Transverse colon (tissue), 4 donors: ENCODE measurements around the gene POU1F1. TPM values are rescaled to one million over a fixed set of nuclear protein-coding genes. Genes with fewer than 3 reads are reported as not detected.

Experiments
- DNase-seq: peaks from one replicate; pipeline ENCODE4 v3.0.0-alpha.2; 2019
- H3K27ac ChIP-seq, 4 donors: fragments of 200-600 bp; sonication (generic); 2 replicates each; pipeline ENCODE4 v1.5.1; 2016 to 2018; ENCODE audit warnings: inconsistent platforms in 4 of 4
- H3K27me3 ChIP-seq: fragments of 200-600 bp; sonication (generic); 2 replicates; pipeline ENCODE4 v1.5.1; 2017; ENCODE audit warnings: inconsistent platforms
- H3K36me3 ChIP-seq, 4 donors: fragments of 200-600 bp; sonication (generic); 2 replicates each; pipeline ENCODE4 v1.5.1; 2017 to 2019; ENCODE audit warnings: inconsistent platforms in 4 of 4
- H3K4me1 ChIP-seq, 4 donors: fragments of 200-600 bp; sonication (generic); 2 replicates each; pipeline ENCODE4 v1.5.1; 2017 to 2020; ENCODE audit warnings: inconsistent platforms in 4 of 4
- H3K4me3 ChIP-seq, 4 donors: fragments of 200-600 bp; sonication (generic); 1 replicate in 1 of 4; 2 replicates in 3 of 4; pipeline versions ENCODE4 v1.5.1 to v1.6.1; 2017 to 2019; ENCODE audit warnings: inconsistent platforms in 4 of 4
- H3K9me3 ChIP-seq, 2 donors: fragments of 200-600 bp; sonication (generic); 2 replicates each; pipeline ENCODE4 v1.5.1; 2017 to 2019; ENCODE audit warnings: inconsistent platforms in 2 of 2
- EP300 ChIP-seq: sonication (generic); formaldehyde crosslinking; IDR thresholded peaks from one replicate; pipeline ENCODE4 v1.6.1; 2017; ENCODE audit warnings: antibody characterized with exemption, low read depth
- POLR2A ChIP-seq: fragments of 450-650 bp; IDR thresholded peaks from one replicate; pipeline ENCODE4 v1.6.1; 2016; ENCODE audit warnings: antibody characterized with exemption, mild to moderate bottlenecking, moderate library complexity
- POLR2AphosphoS5 ChIP-seq, 3 donors: sonication (generic); formaldehyde crosslinking; IDR thresholded peaks; one replicate each; pipeline ENCODE4 v1.6.1; 2016; ENCODE audit warnings: antibody characterized with exemption in 3 of 3
- WGBS, 2 donors: methylation state at CpG; one replicate each; pipeline ENCODE4 v1.1.5; 2018; ENCODE audit warnings: low coverage in 1 of 2; 5-methylcytosine and 5-hydroxymethylcytosine counted together
- in situ Hi-C, 4 donors: fragments of 200-750 bp; cut with MboI; loops; one replicate each; pipeline versions ENCODE4 v1.15.0 to v1.15.1; 2017; ENCODE audit warnings: low sequenced_read_pairs in 3 of 4, low pct_ligation_motif_present in 1 of 4, low pct_unique_long_range_greater_than_20kb in 1 of 4
- intact Hi-C: fragments of 100-400 bp; cut with DNase I; formaldehyde crosslinking; loops from one replicate; pipeline ENCODE4 v1.15.1; 2023; ENCODE audit warnings: low total_unique reads
- total RNA-seq, 4 donors: library from RNA; depleted of rRNA; stranded (reverse); fragments of >200 nt; gene quantifications; one replicate each; pipeline ENCODE4 v1.1.0, GENCODE V29; 2016
- TF ChIP-seq, protein P1 (sequence below), 5 experiments: fragments of 200-600 bp in 3 of 5; fragments of 450-650 bp in 2 of 5; sonication (generic) in 3 of 5; IDR thresholded peaks; 1 replicate in 2 of 5; 2 replicates in 3 of 5; pipeline ENCODE4 v1.5.1; 2016 to 2017; ENCODE audit warnings: antibody characterized with exemption in 5 of 5, inconsistent platforms in 3 of 5, mild to moderate bottlenecking in 2 of 5, moderate library complexity in 1 of 5

Gene POU1F1, protein sequence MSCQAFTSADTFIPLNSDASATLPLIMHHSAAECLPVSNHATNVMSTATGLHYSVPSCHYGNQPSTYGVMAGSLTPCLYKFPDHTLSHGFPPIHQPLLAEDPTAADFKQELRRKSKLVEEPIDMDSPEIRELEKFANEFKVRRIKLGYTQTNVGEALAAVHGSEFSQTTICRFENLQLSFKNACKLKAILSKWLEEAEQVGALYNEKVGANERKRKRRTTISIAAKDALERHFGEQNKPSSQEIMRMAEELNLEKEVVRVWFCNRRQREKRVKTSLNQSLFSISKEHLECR
- not detected for total RNA-seq

DNA sequence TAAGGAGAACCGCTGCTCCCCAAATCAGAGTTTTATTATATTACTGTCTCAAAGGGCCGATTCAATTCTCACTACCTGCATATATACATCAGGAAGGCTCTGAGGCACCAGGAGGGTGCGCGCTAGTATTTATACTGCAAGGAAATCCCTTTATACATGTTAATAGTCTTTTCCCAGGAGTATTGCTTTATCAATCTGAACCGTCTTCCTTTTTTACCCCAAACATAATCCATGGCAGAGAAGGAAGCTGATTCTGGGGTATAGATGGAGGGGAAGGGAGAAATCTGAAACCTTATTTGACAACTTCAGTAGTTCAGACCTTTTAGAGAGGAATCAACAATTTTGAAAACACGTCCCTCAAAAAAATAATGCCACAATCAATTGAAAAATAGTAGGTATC, at the start of gene POU1F1:
TSS of gene POU1F1 (minus strand) at position 101 of the 400 bp plus-strand sequence. CDS start 122 bp downstream, outside the sequence.
- no peaks in the 10 kb centered on the region for H3K27me3 ChIP-seq
- in situ Hi-C loops (no loop called here), intact Hi-C loops (no loop called here)
- 85 to 86% methylated on average over 6 of the region's 6 CpGs for WGBS, 2 donors
- H3K36me3 ChIP-seq: no peaks in the 10 kb centered on the region
- DNase-seq: no peak
- no peaks in the 10 kb centered on the region for H3K9me3 ChIP-seq
- H3K27ac ChIP-seq: no peak within 1 kb of the TSS
- H3K4me1 ChIP-seq: no peaks in the 10 kb centered on the region
- TF ChIP-seq EP300 (no peak), POLR2A (no peak), POLR2AphosphoS5 (IDR thresholded peaks at IDR 0.05) (no peak)
- TF ChIP-seq, protein P1, sequence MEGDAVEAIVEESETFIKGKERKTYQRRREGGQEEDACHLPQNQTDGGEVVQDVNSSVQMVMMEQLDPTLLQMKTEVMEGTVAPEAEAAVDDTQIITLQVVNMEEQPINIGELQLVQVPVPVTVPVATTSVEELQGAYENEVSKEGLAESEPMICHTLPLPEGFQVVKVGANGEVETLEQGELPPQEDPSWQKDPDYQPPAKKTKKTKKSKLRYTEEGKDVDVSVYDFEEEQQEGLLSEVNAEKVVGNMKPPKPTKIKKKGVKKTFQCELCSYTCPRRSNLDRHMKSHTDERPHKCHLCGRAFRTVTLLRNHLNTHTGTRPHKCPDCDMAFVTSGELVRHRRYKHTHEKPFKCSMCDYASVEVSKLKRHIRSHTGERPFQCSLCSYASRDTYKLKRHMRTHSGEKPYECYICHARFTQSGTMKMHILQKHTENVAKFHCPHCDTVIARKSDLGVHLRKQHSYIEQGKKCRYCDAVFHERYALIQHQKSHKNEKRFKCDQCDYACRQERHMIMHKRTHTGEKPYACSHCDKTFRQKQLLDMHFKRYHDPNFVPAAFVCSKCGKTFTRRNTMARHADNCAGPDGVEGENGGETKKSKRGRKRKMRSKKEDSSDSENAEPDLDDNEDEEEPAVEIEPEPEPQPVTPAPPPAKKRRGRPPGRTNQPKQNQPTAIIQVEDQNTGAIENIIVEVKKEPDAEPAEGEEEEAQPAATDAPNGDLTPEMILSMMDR (IDR thresholded peaks at IDR 0.05): no peak
- H3K4me3 ChIP-seq: no peak within 1 kb of the TSS

DNA sequence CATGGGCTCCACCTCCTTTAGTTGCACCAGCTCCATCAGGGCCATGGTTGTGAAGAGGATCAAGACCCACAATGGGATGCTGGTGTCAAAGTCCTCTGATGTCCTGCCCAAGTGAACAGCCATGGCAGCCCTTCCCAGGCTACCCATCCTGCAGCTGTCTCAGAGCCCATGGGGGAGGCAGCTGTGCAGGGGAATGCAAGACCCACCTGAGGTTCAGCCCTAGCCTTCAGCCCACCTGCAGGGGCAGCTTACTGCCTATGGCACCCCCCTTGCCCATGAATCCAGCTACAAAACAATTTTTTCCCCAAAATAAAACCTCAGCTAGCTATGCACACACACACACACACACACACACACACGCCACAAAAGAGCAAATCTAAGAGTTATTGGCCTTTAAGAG, 48.2 kb upstream of the POU1F1 start:
- Histone ChIP-seq H3K36me3 (no peaks in the 10 kb centered on the region), H3K4me1 (peaks cover 0 to 4% (median 1%) of the 10 kb centered on the region in 4 donors), H3K27me3 (no peaks in the 10 kb centered on the region), H3K27ac (no peak overlapping the region), H3K4me3 (no peak overlapping the region), H3K9me3 (no peaks in the 10 kb centered on the region)
- 78 to 82% methylated on average over 1 of the region's 1 CpG for WGBS, 2 donors
- TF ChIP-seq POLR2A (no peak), POLR2AphosphoS5 (IDR thresholded peaks at IDR 0.05) (no peak), EP300 (no peak)
- TF ChIP-seq, protein P1 (IDR thresholded peaks at IDR 0.05): no peak
- intact Hi-C loops (no loop called here), in situ Hi-C loops (no loop called here)
- DNase-seq: no peak

DNA sequence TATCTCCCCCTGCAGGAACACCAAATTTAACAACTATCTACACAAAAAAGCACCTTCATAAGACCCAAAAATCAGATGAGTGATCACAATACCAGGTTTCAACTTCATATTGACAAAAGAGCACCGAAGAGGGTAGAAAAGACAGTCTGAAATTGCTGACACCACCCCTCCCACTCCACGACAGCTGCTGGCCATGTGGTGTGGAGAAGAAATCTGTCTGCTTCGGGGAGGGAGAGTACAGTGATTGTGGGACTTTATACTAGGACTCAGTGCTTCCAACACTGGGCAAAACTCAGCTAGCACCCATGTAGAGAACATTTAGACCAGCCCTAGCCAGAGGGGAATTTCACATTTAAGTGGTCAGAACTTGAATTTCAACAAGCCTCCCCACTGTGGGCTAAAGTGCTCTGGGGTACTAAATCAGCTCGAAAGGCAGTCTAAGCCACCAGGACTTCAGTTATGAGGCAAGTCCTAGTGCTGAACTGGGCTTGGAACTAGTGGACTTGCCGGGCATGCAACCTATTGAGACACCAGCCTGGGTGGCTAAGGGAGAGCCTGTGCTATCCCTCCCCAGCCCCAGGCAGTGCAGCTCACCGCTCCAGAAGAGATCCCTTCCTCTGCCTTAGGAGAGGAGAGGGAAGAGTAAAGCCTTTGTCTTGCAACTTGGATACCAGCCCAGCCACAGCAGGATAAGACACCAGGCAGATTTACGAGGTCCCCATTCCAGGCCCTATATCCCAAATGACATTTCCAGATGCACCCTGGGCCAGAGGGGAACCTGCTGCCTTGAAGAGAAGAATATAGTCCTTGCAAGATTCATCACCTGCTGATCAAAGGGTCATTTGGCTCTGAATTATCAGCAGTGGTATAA, 44.6 kb upstream of the POU1F1 start:
- H3K36me3 ChIP-seq: no peaks in the 10 kb centered on the region
- no peak overlapping the region for H3K4me3 ChIP-seq
- no peaks in the 10 kb centered on the region for H3K27me3 ChIP-seq
- no peak overlapping the region for H3K27ac ChIP-seq
- DNase-seq: no peak
- WGBS, 2 donors: 59% methylated on average over 7 of the region's 7 CpGs; no CpG with 5 or more reads in 1 of the 2 donors
- H3K9me3 ChIP-seq: no peaks in the 10 kb centered on the region
- peaks cover 6 to 17% (median 14%) of the 10 kb centered on the region in 4 donors for H3K4me1 ChIP-seq
- in situ Hi-C loops (no loop called here), intact Hi-C loops (no loop called here)
- TF ChIP-seq POLR2AphosphoS5 (IDR thresholded peaks at IDR 0.05): no peak
- TF ChIP-seq EP300: no peak
- TF ChIP-seq POLR2A: no peak
- TF ChIP-seq, protein P1 (IDR thresholded peaks at IDR 0.05): no peak

DNA sequence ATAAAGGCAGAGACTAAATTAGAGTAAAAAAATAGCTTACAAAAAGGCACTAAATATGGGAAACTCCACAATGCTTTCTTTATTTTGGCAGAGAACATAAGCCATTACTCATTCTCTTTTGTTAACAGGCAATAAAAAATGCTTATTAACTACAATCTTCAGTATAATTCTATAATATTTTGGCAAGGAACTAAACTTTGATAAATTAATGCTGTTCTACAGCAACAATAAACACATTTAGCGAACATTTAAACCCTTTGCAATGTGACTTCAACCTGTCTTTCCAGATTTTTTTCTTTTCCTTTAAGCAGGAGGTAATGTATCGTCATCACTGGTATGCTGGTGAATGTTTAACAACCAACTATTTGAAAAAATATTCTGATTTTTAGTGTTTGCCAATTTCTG, 42.2 kb upstream of the POU1F1 start:
- in situ Hi-C loops: no loop called here

More for the DNA sequence above, 42.2 kb upstream of the POU1F1 start:
- no peak for DNase-seq
- H3K9me3 ChIP-seq: no peaks in the 10 kb centered on the region
- H3K4me3 ChIP-seq: no peak overlapping the region
- 26% methylated on average over 2 of the region's 2 CpGs for WGBS, 2 donors
- intact Hi-C loops: no loop called here
- H3K36me3 ChIP-seq: no peaks in the 10 kb centered on the region
- H3K4me1 ChIP-seq: peaks cover 6 to 17% (median 14%) of the 10 kb centered on the region in 4 donors
- no peak for TF ChIP-seq POLR2A
- H3K27ac ChIP-seq: peak overlapping the region in 3 of 4 donors; percentile 21 to 33 (median 28)
- H3K27me3 ChIP-seq: no peaks in the 10 kb centered on the region
